ENCODE results near the gene ANKLE1. TPM values are rescaled to one million over a fixed set of nuclear protein-coding genes. Genes with fewer than 3 reads are reported as not detected.

The ANKLE1 gene
- total RNA-seq, result 0.38 and 0.53 TPM in 2 replicates

DNA sequence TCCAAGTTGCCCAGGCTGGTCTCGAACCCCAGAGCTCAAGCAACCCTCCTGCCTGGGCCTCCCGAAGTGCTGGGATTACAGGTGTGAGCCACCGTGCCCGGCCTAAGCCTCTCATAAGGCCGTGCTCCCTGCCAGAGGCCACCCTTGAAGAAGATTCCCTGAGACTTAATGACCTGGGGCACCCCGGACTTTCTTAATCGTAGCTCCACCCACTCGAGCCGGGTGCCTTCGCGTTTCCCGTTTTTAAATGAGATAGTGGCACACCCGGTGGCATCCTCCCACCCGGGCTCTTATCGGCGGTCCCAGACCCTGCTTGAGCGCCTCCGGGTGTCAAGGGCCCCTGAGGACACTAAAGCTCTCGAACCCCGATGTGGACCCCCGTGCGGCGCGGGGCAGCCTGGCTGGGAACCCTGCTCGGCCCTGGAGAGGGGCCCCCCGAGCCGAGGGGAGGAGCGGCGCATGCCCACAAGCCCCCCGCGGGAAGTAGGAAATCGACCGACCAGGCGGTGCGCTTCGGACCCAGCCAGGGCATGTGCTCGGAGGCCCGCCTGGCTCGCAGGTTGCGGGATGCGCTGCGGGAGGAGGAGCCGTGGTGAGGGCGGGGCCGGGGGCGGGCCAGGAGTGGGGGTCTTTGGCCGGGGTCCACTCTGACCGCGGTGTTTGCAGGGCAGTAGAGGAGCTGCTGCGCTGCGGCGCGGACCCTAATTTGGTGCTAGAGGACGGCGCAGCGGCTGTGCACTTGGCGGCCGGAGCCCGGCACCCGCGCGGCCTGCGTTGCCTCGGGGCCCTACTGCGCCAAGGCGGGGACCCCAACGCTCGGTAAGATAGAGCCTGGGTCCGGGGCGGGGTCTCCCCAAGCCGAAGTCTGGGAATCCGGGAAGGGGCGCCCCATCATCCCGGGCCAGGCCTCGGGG lies at the start of gene ANKLE1:
TSS of gene ANKLE1 (plus strand) at position 511 of the 914 bp plus-strand sequence. CDS start at position 531, 20 bp downstream.
- TF ChIP-seq CTCF (IDR thresholded peaks at IDR 0.05; ENCODE audit: insufficient read depth, low read length, severe bottlenecking), result no peak

GRCh38 chr19:17232258-17232657 lies 49.4 kb upstream of the ANKLE1 start:
- DNase-seq (ENCODE audit: low read depth) (no peak), FAIRE-seq (no peak)
- no peak overlapping the region for H3K4me3 ChIP-seq (ENCODE audit: low read depth, low read length)
- H3K27me3 ChIP-seq (ENCODE audit: control insufficient read depth, insufficient read depth, low read length), result no peaks in the 10 kb centered on the region
- no peak for TF ChIP-seq CTCF (IDR thresholded peaks at IDR 0.05; ENCODE audit: insufficient read depth, low read length, severe bottlenecking)
- peaks cover 16% of the 10 kb centered on the region for H3K36me3 ChIP-seq (ENCODE audit: control insufficient read depth, insufficient read depth, low read length)

More for the DNA sequence above, at the start of gene ANKLE1:
- DNase-seq (ENCODE audit: low read depth) (no peak), FAIRE-seq (no peak)
- Histone ChIP-seq H3K4me3 (ENCODE audit: low read depth, low read length) (peak within 1 kb of the TSS; percentile 36), H3K27me3 (ENCODE audit: control insufficient read depth, insufficient read depth, low read length) (no peaks in the 10 kb centered on the region), H3K36me3 (ENCODE audit: control insufficient read depth, insufficient read depth, low read length) (peaks cover 4% of the 10 kb centered on the region)

- DNase-seq (ENCODE audit: low read depth) (peak; percentile 44), FAIRE-seq (no peak)
- peak overlapping the region; percentile 51 for H3K4me3 ChIP-seq (ENCODE audit: low read depth, low read length)
- H3K27me3 ChIP-seq (ENCODE audit: control insufficient read depth, insufficient read depth, low read length), result no peaks in the 10 kb centered on the region
- peaks cover 20% of the 10 kb centered on the region for H3K36me3 ChIP-seq (ENCODE audit: control insufficient read depth, insufficient read depth, low read length)
- TF ChIP-seq CTCF (IDR thresholded peaks at IDR 0.05; ENCODE audit: insufficient read depth, low read length, severe bottlenecking), result no peak
These were observed 46.8 kb upstream of the ANKLE1 start for GRCh38 chr19:17234911-17235299.

DNA sequence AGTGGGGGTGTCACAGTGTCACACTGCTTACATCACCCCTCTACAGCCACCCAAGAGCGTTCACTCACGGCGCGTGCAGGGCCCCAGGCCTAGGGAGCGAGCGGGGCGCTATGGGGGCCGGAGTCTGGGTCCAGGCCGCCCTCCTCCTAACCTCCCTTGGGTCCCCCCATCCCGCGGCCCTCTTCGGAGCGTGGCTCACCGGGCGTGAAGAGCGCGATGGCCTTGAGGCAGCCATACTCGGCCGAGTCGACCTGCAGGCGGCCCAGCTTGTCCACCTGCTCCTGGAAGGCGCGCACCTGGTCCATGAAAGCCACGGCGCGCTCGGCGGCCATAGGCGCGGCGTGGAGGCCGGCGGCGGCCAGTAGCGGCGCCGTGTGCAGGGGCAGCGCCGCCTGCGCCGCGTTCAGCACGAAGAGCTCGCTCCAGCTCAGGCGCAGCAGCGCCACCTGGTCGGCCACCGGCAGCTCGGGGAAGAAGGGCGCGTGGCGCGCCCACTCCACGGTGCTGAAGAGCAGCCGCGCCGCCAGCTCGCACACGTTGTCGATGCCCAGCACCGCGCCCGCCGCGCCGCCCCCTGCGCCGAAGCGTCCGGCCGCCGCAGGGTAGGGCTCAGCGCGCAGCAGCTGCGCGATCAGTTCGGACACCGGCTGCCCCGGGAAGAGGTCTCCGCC lies 46.3 kb upstream of the ANKLE1 start:
- FAIRE-seq (no peak), DNase-seq (ENCODE audit: low read depth) (peak; percentile 56)
- TF ChIP-seq CTCF (IDR thresholded peaks at IDR 0.05; ENCODE audit: insufficient read depth, low read length, severe bottlenecking), result peak; percentile 66
- Histone ChIP-seq H3K4me3 (ENCODE audit: low read depth, low read length) (peak overlapping the region; percentile 51), H3K36me3 (ENCODE audit: control insufficient read depth, insufficient read depth, low read length) (peaks cover 23% of the 10 kb centered on the region), H3K27me3 (ENCODE audit: control insufficient read depth, insufficient read depth, low read length) (no peaks in the 10 kb centered on the region)

DNA sequence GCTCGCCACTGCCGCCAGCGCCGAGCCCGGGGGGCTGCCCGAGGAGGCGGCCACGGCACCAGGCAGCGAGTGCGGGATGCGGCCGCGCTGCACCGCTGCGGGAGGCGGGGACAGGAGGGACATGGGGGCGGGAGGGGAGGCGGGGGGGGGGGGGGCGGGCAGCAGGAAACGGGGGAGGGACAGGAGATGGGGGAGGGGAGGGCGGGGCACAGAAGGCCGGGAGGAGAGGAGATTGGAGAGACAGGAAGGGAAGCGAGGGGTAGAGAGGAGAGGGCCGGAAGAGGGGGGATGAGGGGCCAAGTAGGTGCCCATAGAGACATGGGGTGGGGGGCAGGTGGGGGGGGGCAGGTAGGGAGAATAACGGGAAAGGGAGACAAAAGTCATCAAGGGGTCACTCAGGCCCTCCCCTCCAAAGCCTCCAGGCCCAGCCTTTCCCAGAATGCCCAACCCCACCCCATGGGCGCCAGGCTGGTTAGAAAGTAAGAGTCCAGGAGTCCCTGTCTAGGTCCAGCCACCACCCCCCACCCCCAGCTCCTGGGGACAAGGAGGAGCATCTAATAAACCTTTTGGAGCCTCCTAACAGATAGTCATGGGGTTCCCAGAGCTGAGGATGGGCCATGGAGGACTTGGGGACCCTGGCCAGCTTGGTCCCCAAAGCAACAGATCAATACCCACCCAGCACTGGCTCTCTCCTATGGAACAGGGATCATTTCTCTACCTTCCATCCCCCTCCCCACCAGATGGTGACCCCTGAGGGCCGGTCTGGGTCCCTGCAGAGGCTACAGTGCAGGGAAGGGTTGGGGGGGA lies 45.5 kb upstream of the ANKLE1 start:
- FAIRE-seq (no peak), DNase-seq (ENCODE audit: low read depth) (no peak)
- no peak for TF ChIP-seq CTCF (IDR thresholded peaks at IDR 0.05; ENCODE audit: insufficient read depth, low read length, severe bottlenecking)
- Histone ChIP-seq H3K36me3 (ENCODE audit: control insufficient read depth, insufficient read depth, low read length) (peaks cover 23% of the 10 kb centered on the region), H3K27me3 (ENCODE audit: control insufficient read depth, insufficient read depth, low read length) (no peaks in the 10 kb centered on the region), H3K4me3 (ENCODE audit: low read depth, low read length) (peak overlapping the region; percentile 51)
